ENCODE results near the gene DISP2. TPM values are rescaled to one million over a fixed set of nuclear protein-coding genes. Genes with fewer than 3 reads are reported as not detected.
A peak's percentile ranks its signal among the peaks of the same experiment; 100 is the strongest.

The DISP2 gene
- total and polyA plus RNA-seq, 2 experiments from 2014 or later, result 1.3 to 2.2 TPM

GRCh38 chr15:40407330-40407990 is 49.4 kb downstream of the DISP2 start:
- TF ChIP-seq CREB1 (CRISPR knock-in tag; IDR thresholded peaks at IDR 0.05; ENCODE audit: low read depth), result no peak
- TF ChIP-seq, protein P1, sequence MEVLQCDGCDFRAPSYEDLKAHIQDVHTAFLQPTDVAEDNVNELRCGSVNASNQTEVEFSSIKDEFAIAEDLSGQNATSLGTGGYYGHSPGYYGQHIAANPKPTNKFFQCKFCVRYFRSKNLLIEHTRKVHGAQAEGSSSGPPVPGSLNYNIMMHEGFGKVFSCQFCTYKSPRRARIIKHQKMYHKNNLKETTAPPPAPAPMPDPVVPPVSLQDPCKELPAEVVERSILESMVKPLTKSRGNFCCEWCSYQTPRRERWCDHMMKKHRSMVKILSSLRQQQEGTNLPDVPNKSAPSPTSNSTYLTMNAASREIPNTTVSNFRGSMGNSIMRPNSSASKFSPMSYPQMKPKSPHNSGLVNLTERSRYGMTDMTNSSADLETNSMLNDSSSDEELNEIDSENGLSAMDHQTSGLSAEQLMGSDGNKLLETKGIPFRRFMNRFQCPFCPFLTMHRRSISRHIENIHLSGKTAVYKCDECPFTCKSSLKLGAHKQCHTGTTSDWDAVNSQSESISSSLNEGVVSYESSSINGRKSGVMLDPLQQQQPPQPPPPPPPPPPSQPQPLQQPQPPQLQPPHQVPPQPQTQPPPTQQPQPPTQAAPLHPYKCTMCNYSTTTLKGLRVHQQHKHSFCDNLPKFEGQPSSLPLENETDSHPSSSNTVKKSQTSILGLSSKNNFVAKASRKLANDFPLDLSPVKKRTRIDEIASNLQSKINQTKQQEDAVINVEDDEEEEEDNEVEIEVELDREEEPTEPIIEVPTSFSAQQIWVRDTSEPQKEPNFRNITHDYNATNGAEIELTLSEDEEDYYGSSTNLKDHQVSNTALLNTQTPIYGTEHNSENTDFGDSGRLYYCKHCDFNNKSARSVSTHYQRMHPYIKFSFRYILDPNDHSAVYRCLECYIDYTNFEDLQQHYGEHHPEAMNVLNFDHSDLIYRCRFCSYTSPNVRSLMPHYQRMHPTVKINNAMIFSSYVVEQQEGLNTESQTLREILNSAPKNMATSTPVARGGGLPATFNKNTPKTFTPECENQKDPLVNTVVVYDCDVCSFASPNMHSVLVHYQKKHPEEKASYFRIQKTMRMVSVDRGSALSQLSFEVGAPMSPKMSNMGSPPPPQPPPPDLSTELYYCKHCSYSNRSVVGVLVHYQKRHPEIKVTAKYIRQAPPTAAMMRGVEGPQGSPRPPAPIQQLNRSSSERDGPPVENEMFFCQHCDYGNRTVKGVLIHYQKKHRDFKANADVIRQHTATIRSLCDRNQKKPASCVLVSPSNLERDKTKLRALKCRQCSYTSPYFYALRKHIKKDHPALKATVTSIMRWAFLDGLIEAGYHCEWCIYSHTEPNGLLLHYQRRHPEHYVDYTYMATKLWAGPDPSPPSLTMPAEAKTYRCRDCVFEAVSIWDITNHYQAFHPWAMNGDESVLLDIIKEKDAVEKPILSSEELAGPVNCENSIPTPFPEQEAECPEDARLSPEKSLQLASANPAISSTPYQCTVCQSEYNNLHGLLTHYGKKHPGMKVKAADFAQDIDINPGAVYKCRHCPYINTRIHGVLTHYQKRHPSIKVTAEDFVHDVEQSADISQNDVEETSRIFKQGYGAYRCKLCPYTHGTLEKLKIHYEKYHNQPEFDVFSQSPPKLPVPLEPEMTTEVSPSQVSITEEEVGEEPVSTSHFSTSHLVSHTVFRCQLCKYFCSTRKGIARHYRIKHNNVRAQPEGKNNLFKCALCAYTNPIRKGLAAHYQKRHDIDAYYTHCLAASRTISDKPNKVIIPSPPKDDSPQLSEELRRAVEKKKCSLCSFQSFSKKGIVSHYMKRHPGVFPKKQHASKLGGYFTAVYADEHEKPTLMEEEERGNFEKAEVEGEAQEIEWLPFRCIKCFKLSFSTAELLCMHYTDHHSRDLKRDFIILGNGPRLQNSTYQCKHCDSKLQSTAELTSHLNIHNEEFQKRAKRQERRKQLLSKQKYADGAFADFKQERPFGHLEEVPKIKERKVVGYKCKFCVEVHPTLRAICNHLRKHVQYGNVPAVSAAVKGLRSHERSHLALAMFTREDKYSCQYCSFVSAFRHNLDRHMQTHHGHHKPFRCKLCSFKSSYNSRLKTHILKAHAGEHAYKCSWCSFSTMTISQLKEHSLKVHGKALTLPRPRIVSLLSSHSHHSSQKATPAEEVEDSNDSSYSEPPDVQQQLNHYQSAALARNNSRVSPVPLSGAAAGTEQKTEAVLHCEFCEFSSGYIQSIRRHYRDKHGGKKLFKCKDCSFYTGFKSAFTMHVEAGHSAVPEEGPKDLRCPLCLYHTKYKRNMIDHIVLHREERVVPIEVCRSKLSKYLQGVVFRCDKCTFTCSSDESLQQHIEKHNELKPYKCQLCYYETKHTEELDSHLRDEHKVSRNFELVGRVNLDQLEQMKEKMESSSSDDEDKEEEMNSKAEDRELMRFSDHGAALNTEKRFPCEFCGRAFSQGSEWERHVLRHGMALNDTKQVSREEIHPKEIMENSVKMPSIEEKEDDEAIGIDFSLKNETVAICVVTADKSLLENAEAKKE (CRISPR knock-in tag; IDR thresholded peaks at IDR 0.05), result no peak
- no peak for TF ChIP-seq ZNF331 (CRISPR knock-in tag; IDR thresholded peaks at IDR 0.05; ENCODE audit: low read depth)
- TF ChIP-seq ZNF114 (CRISPR knock-in tag; IDR thresholded peaks at IDR 0.05), result no peak
- TF ChIP-seq EZH2 (IDR thresholded peaks at IDR 0.05; ENCODE audit: low read depth, unreplicated experiment), result no peak
- TF ChIP-seq, protein P2, sequence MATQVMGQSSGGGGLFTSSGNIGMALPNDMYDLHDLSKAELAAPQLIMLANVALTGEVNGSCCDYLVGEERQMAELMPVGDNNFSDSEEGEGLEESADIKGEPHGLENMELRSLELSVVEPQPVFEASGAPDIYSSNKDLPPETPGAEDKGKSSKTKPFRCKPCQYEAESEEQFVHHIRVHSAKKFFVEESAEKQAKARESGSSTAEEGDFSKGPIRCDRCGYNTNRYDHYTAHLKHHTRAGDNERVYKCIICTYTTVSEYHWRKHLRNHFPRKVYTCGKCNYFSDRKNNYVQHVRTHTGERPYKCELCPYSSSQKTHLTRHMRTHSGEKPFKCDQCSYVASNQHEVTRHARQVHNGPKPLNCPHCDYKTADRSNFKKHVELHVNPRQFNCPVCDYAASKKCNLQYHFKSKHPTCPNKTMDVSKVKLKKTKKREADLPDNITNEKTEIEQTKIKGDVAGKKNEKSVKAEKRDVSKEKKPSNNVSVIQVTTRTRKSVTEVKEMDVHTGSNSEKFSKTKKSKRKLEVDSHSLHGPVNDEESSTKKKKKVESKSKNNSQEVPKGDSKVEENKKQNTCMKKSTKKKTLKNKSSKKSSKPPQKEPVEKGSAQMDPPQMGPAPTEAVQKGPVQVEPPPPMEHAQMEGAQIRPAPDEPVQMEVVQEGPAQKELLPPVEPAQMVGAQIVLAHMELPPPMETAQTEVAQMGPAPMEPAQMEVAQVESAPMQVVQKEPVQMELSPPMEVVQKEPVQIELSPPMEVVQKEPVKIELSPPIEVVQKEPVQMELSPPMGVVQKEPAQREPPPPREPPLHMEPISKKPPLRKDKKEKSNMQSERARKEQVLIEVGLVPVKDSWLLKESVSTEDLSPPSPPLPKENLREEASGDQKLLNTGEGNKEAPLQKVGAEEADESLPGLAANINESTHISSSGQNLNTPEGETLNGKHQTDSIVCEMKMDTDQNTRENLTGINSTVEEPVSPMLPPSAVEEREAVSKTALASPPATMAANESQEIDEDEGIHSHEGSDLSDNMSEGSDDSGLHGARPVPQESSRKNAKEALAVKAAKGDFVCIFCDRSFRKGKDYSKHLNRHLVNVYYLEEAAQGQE (IDR thresholded peaks at IDR 0.05; ENCODE audit: unreplicated experiment), result no peak
- TF ChIP-seq JUNB (IDR thresholded peaks at IDR 0.05; ENCODE audit: unreplicated experiment), result no peak
- no peak for TF ChIP-seq POLR2AphosphoS5 (IDR thresholded peaks at IDR 0.05; ENCODE audit: low read depth)
- no peak for TF ChIP-seq NANOG (IDR thresholded peaks at IDR 0.05; ENCODE audit: borderline replicate concordance)
- TF ChIP-seq EZH2phosphoT487 (IDR thresholded peaks at IDR 0.05; ENCODE audit: unreplicated experiment), result no peak
- TF ChIP-seq STAT1 (IDR thresholded peaks at IDR 0.05; ENCODE audit: unreplicated experiment), result no peak
- TF ChIP-seq CTCF (conservative IDR thresholded peaks at IDR 0.05; ENCODE audit: low read depth in 2 of 2), result no peak
- TF ChIP-seq ETS1 (IDR thresholded peaks at IDR 0.05), result no peak
- peaks cover 6% of the 10 kb centered on the region; the same call in 1 of the 2 replicates for H3F3A ChIP-seq (replicated peaks; ENCODE audit: low read depth)
- peaks cover 3% of the 10 kb centered on the region for H3K27me3 Mint-ChIP-seq (ENCODE audit: insufficient read depth, low read depth, poor library complexity)
- H3K4me1 ChIP-seq (ENCODE audit: insufficient read depth), result peaks cover 20% of the 10 kb centered on the region; the same call in 1 of the 2 replicates
- peak overlapping the region; percentile 59; the same call in 1 of the 2 replicates for H3K27ac Mint-ChIP-seq
- no peak for ATAC-seq
- no peak for DNase-seq (ENCODE audit: low spot score)
- no peaks in the 10 kb centered on the region for H3K27me3 ChIP-seq (ENCODE audit: insufficient read depth)
- H3K4me3 ChIP-seq, result peak overlapping the region; percentile 93
- H3K4me3 Mint-ChIP-seq, result peak overlapping the region; percentile 90
- no peak overlapping the region for H3K27ac ChIP-seq (ENCODE audit: low read depth)
- peaks cover 15% of the 10 kb centered on the region for H4K20me1 ChIP-seq (replicated peaks; ENCODE audit: insufficient read depth)
- H2AFZ ChIP-seq, result no peak overlapping the region
- H3K36me3 ChIP-seq (ENCODE audit: insufficient read depth), result peaks cover 29% of the 10 kb centered on the region
- peaks cover 17% of the 10 kb centered on the region for H3K4me1 Mint-ChIP-seq
- H3K9me3 Mint-ChIP-seq, result no peaks in the 10 kb centered on the region
- H3K9me2 ChIP-seq (ENCODE audit: insufficient read depth), result no peaks in the 10 kb centered on the region
- peak overlapping the region; percentile 88 for H3K4me2 ChIP-seq
- peaks cover 56% of the 10 kb centered on the region for H3K36me3 Mint-ChIP-seq (ENCODE audit: low read depth)
- H3K79me2 ChIP-seq (replicated peaks; ENCODE audit: insufficient read depth), result peaks cover 29% of the 10 kb centered on the region

Data from GM23338 (cell line).